GM12801 (cell line): ENCODE results near the gene C1orf232.

ENCODE experiments used
- CTCF ChIP-seq: IDR thresholded peaks from one replicate; pipeline ENCODE4 v1.5.1; 2011; ENCODE audit warnings: control low read depth; ENCODE audit not compliant: insufficient read length; ENCODE audit errors: extremely low read depth

The C1orf232 gene

GRCh38 chr1:26125946-26126320 is 42.8 kb downstream of the C1orf232 start:
- no peak for TF ChIP-seq CTCF

GRCh38 chr1:26125382-26125781 is 43.4 kb downstream of the C1orf232 start:
- TF ChIP-seq CTCF, result no peak

GRCh38 chr1:26124418-26125331 is 44.1 kb downstream of the C1orf232 start:
- TF ChIP-seq CTCF, result no peak

- TF ChIP-seq CTCF, result no peak
These were observed 45.5 kb downstream of the C1orf232 start for GRCh38 chr1:26122988-26123973.

- no peak for TF ChIP-seq CTCF
These were observed 46.6 kb downstream of the C1orf232 start for GRCh38 chr1:26121854-26122773.

GRCh38 chr1:26119892-26120608 is 48.7 kb downstream of the C1orf232 start:
- no peak for TF ChIP-seq CTCF
